RWPE2 (cell line): ENCODE data around the gene MUC2.

Source experiments
- ATAC-seq: fragments of 200-7000 bp; cut with Tn5 transposase; 3 replicates; pipeline ENCODE4 v1.9.1; 2021; ENCODE audit warnings: low read depth
- DNase-seq: peaks from one replicate; pipeline ENCODE4 v3.0.0-alpha.2; 2020; ENCODE audit warnings: low spot score
- H3K27ac ChIP-seq: fragments of 450-650 bp; 2 replicates; pipeline ENCODE4 v1.5.1; 2017; ENCODE audit warnings: mild to moderate bottlenecking; ENCODE audit not compliant: poor library complexity, severe bottlenecking
- H3K27me3 ChIP-seq: fragments of 250-450 bp; sonication (Bioruptor Pico); 2 replicates; pipeline ENCODE4 v1.5.1; 2021; ENCODE audit warnings: mild to moderate bottlenecking, moderate library complexity; ENCODE audit not compliant: insufficient read depth, poor library complexity, severe bottlenecking
- H3K36me3 ChIP-seq: fragments of 250-450 bp; sonication (Bioruptor Pico); 2 replicates; pipeline ENCODE4 v1.5.1; 2020; ENCODE audit warnings: low read depth, mild to moderate bottlenecking, moderate library complexity
- H3K4me1 ChIP-seq: fragments of 250-450 bp; sonication (Bioruptor Pico); 2 replicates; pipeline ENCODE4 v1.5.1; 2021; ENCODE audit warnings: mild to moderate bottlenecking, moderate library complexity; ENCODE audit not compliant: insufficient read depth, poor library complexity, severe bottlenecking
- H3K4me3 ChIP-seq: fragments of 250-450 bp; sonication (Bioruptor Pico); 2 replicates; pipeline ENCODE4 v1.5.1; 2021; ENCODE audit warnings: mild to moderate bottlenecking, moderate library complexity; ENCODE audit not compliant: severe bottlenecking
- H3K9me3 ChIP-seq: fragments of 250-450 bp; sonication (Bioruptor Pico); 2 replicates; pipeline ENCODE4 v1.5.1; 2021; ENCODE audit warnings: mild to moderate bottlenecking, moderate library complexity; ENCODE audit not compliant: severe bottlenecking
- CTCF ChIP-seq: fragments of 450-650 bp; IDR thresholded peaks from one replicate; pipeline ENCODE4 v1.5.1; 2017; ENCODE audit warnings: mild to moderate bottlenecking, moderate library complexity; ENCODE audit not compliant: poor library complexity, severe bottlenecking

The MUC2 gene

GRCh38 chr11:1027483-1028290 lies 47.0 kb upstream of the MUC2 start:
- Histone ChIP-seq H3K36me3 (no peaks in the 10 kb centered on the region), H3K27ac (no peak overlapping the region), H3K4me1 (no peaks in the 10 kb centered on the region), H3K9me3 (no peaks in the 10 kb centered on the region), H3K27me3 (no peaks in the 10 kb centered on the region), H3K4me3 (no peak overlapping the region)
- no peak for TF ChIP-seq CTCF
- DNase-seq (no peak), ATAC-seq (no peak)

GRCh38 chr11:1028291-1028540 lies 46.5 kb upstream of the MUC2 start:
- Histone ChIP-seq H3K4me1 (no peaks in the 10 kb centered on the region), H3K9me3 (no peaks in the 10 kb centered on the region), H3K36me3 (no peaks in the 10 kb centered on the region), H3K27ac (no peak overlapping the region), H3K4me3 (no peak overlapping the region), H3K27me3 (no peaks in the 10 kb centered on the region)
- TF ChIP-seq CTCF = no peak
- DNase-seq = no peak
- ATAC-seq = no peak

GRCh38 chr11:1028616-1029015 lies 46.1 kb upstream of the MUC2 start:
- TF ChIP-seq CTCF = no peak
- H3K27me3 ChIP-seq = no peaks in the 10 kb centered on the region

GRCh38 chr11:1029051-1029450 lies 45.6 kb upstream of the MUC2 start:
- H3K4me3 ChIP-seq = no peak overlapping the region
- no peaks in the 10 kb centered on the region for H3K27me3 ChIP-seq
- no peaks in the 10 kb centered on the region for H3K9me3 ChIP-seq
- ATAC-seq (no peak), DNase-seq (no peak)
- H3K36me3 ChIP-seq = no peaks in the 10 kb centered on the region
- H3K4me1 ChIP-seq = no peaks in the 10 kb centered on the region
- no peak for TF ChIP-seq CTCF
- no peak overlapping the region for H3K27ac ChIP-seq

More at GRCh38 chr11:1028616-1029015, 46.1 kb upstream of the MUC2 start:
- DNase-seq = no peak
- no peak for ATAC-seq
- Histone ChIP-seq H3K9me3 (no peaks in the 10 kb centered on the region), H3K4me3 (no peak overlapping the region), H3K4me1 (no peaks in the 10 kb centered on the region), H3K36me3 (no peaks in the 10 kb centered on the region), H3K27ac (no peak overlapping the region)

GRCh38 chr11:1029654-1030053 lies 45.0 kb upstream of the MUC2 start:
- no peak for TF ChIP-seq CTCF
- H3K36me3 ChIP-seq = no peaks in the 10 kb centered on the region

More at GRCh38 chr11:1029654-1030053, 45.0 kb upstream of the MUC2 start:
- DNase-seq = no peak
- Histone ChIP-seq H3K27me3 (no peaks in the 10 kb centered on the region), H3K9me3 (no peaks in the 10 kb centered on the region), H3K4me1 (no peaks in the 10 kb centered on the region), H3K27ac (no peak overlapping the region), H3K4me3 (no peak overlapping the region)
- no peak for ATAC-seq
